ENCODE measurements around the gene TRMT11. TPM values are rescaled to one million over a fixed set of nuclear protein-coding genes. Genes with fewer than 3 reads are reported as not detected.
A peak's percentile ranks its signal among the peaks of the same experiment; 100 is the strongest.

TRMT11 gene
- total and polyA plus RNA-seq, 2 of the 13 experiments (the other 11 are each of a cell fraction or from before 2014, with no cell fraction given) = 42.2 to 81.9 TPM

- TF ChIP-seq ZBTB44 (CRISPR knock-in tag; IDR thresholded peaks at IDR 0.05) (no peak), CC2D1A (CRISPR knock-in tag; IDR thresholded peaks at IDR 0.05) (no peak), ZNF235 (CRISPR knock-in tag; IDR thresholded peaks at IDR 0.05; ENCODE audit: borderline replicate concordance) (no peak), ZNF326 (CRISPR knock-in tag; IDR thresholded peaks at IDR 0.05; ENCODE audit: borderline replicate concordance) (no peak), SKI (IDR thresholded peaks at IDR 0.05; ENCODE audit: partially characterized antibody) (peak; percentile 35), GABPB1 (CRISPR knock-in tag; IDR thresholded peaks at IDR 0.05) (peak; percentile 32; the same call in 1 of the 2 replicates), CSRNP1 (CRISPR knock-in tag; IDR thresholded peaks at IDR 0.05) (no peak), SOX13 (IDR thresholded peaks at IDR 0.05) (peak; percentile 59; the same call in 1 of the 2 replicates), SOX13 (CRISPR knock-in tag; conservative IDR thresholded peaks at IDR 0.05 in 1 of 2, IDR thresholded peaks at IDR 0.05 in 1 of 2) (peak in 1 of 2 experiments; percentile 88; a peak in 2 of 4 replicates), MLLT10 (CRISPR knock-in tag; IDR thresholded peaks at IDR 0.05) (no peak), TBX2 (CRISPR knock-in tag; IDR thresholded peaks at IDR 0.05; ENCODE audit: borderline replicate concordance) (peak; percentile 88), ZBTB40 (IDR thresholded peaks at IDR 0.05) (no peak), ZBTB40 (CRISPR knock-in tag; IDR thresholded peaks at IDR 0.05) (no peak)
Observed at GRCh38 chr6:125944434-125944816, 41.9 kb upstream of the TRMT11 start (continued).

Measured in HepG2 (cell line).